GM23248 (cell line): ENCODE measurements around the gene NDUFA13.

Experiments used
- EZH2 ChIP-seq: fragments of 200-600 bp; sonication (generic); IDR thresholded peaks from 2 replicates; pipeline ENCODE4 v1.6.1; 2018; ENCODE audit warnings: antibody characterized with exemption, mild to moderate bottlenecking; ENCODE audit not compliant: insufficient read depth, poor library complexity, severe bottlenecking
- EZH2phosphoT487 ChIP-seq: fragments of 200-600 bp; sonication (generic); IDR thresholded peaks from 2 replicates; pipeline ENCODE4 v1.6.1; 2018; ENCODE audit warnings: antibody characterized with exemption, moderate library complexity, mild to moderate bottlenecking, low read depth; ENCODE audit not compliant: insufficient read depth

GRCh38 chr19:19552798-19553197, 36.8 kb downstream of the NDUFA13 start:
- no peak for TF ChIP-seq EZH2phosphoT487
- TF ChIP-seq EZH2 = no peak
